ENCODE data around the gene PSMD9.

DNA sequence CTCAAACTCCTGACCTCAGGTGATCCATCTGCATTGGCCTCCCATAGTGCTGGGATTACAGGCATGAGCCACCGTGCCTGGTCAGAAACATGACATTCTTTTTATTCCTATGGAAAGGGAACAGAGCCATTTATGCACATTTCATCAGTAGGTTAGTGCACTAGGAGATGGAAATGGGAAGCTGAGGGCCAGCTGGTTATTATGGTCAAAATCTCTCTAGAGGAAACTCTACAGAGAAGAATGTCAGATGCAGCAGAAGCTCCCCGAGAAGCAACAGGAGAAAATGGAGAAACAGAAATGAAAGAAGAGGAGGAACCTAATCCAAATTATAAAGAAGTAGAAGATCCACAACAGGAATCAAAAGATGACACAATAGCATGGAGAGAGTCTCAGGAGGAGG is 32.5 kb downstream of the PSMD9 start:
- TF ChIP-seq, protein P1, sequence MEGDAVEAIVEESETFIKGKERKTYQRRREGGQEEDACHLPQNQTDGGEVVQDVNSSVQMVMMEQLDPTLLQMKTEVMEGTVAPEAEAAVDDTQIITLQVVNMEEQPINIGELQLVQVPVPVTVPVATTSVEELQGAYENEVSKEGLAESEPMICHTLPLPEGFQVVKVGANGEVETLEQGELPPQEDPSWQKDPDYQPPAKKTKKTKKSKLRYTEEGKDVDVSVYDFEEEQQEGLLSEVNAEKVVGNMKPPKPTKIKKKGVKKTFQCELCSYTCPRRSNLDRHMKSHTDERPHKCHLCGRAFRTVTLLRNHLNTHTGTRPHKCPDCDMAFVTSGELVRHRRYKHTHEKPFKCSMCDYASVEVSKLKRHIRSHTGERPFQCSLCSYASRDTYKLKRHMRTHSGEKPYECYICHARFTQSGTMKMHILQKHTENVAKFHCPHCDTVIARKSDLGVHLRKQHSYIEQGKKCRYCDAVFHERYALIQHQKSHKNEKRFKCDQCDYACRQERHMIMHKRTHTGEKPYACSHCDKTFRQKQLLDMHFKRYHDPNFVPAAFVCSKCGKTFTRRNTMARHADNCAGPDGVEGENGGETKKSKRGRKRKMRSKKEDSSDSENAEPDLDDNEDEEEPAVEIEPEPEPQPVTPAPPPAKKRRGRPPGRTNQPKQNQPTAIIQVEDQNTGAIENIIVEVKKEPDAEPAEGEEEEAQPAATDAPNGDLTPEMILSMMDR (IDR thresholded peaks at IDR 0.05; ENCODE audit: poor library complexity, severe bottlenecking) = no peak
- no peak for TF ChIP-seq TAF1 (IDR thresholded peaks at IDR 0.05; ENCODE audit: low read depth)
- TF ChIP-seq POLR2AphosphoS5 (IDR thresholded peaks at IDR 0.05) = no peak
- no peak for TF ChIP-seq EZH2 (IDR thresholded peaks at IDR 0.05; ENCODE audit: borderline replicate concordance, insufficient read depth, low read length, poor library complexity, severe bottlenecking)
